Keratinocyte (primary cell): ENCODE data around the gene UBR3.
"Not testable (repeated sequence)": the region's sequence is repeated elsewhere in the genome, so short reads cannot be mapped to it uniquely, and the experiment has no call there.

Experiments
- EZH2 ChIP-seq: IDR thresholded peaks from one replicate; pipeline ENCODE4 v1.6.1; 2012; ENCODE audit warnings: inconsistent platforms, mild to moderate bottlenecking, low read length, moderate library complexity
- TF ChIP-seq, protein P1 (sequence below), 3 experiments: IDR thresholded peaks in 1 of 3; conservative IDR thresholded peaks in 1 of 3; optimal IDR thresholded peaks in 1 of 3; 2 replicates in 2 of 3; 3 replicates in 1 of 3; pipeline versions ENCODE3 to v1.5.1; 2011; ENCODE audit warnings: low read length in 3 of 3, mild to moderate bottlenecking in 3 of 3, moderate library complexity in 2 of 3, control low read depth in 1 of 3, inconsistent platforms in 1 of 3; ENCODE audit not compliant: insufficient read depth in 2 of 3; ENCODE audit errors: extremely low read depth in 1 of 3

DNA sequence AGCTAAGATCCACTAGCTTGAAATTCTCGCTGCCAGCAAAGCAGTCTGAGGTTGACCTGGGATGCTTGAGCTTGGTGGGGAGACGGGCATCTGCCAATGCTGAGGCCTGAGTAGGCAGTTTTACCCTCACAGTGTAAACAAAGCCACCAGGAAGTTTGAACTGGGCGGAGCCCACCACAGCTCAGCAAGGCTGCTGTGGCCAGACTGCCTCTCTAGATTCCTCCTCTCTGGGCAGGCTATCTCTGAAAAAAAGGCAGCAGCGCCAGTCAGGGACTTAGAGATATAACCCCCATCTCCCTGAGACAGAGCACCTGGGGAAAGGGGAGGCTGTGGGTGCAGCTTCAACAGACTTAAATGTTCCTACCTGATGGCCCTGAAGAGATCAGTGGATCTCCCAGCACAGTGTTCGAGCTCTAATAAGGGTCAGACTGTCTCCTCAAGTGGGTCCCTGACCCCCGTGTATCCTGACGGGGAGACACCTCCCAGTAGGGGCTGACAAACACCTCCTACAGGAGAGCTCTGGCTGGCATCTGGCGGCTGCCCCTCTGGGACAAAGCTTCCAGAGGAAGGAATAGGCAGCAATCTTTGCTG, 299.0 kb downstream of the UBR3 start:
- TF ChIP-seq, protein P1, sequence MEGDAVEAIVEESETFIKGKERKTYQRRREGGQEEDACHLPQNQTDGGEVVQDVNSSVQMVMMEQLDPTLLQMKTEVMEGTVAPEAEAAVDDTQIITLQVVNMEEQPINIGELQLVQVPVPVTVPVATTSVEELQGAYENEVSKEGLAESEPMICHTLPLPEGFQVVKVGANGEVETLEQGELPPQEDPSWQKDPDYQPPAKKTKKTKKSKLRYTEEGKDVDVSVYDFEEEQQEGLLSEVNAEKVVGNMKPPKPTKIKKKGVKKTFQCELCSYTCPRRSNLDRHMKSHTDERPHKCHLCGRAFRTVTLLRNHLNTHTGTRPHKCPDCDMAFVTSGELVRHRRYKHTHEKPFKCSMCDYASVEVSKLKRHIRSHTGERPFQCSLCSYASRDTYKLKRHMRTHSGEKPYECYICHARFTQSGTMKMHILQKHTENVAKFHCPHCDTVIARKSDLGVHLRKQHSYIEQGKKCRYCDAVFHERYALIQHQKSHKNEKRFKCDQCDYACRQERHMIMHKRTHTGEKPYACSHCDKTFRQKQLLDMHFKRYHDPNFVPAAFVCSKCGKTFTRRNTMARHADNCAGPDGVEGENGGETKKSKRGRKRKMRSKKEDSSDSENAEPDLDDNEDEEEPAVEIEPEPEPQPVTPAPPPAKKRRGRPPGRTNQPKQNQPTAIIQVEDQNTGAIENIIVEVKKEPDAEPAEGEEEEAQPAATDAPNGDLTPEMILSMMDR (optimal IDR thresholded peaks at IDR 0.05 in 1 of 3, IDR thresholded peaks at IDR 0.05 in 1 of 3, conservative IDR thresholded peaks at IDR 0.05 in 1 of 3; ENCODE audit: extremely low read depth in 1 of 3, insufficient read depth in 2 of 3, low read length in 3 of 3), result not testable (repeated sequence)
- not testable (repeated sequence) for TF ChIP-seq EZH2
